Esophagus muscularis mucosa (tissue), 4 donors: ENCODE data around the gene ACTN3.

Source experiments
- EP300 ChIP-seq: sonication (generic); formaldehyde crosslinking; IDR thresholded peaks from one replicate; pipeline ENCODE4 v1.6.1; 2017; ENCODE audit warnings: antibody characterized with exemption
- POLR2A ChIP-seq: fragments of 450-650 bp; IDR thresholded peaks from one replicate; pipeline ENCODE4 v1.6.1; 2017; ENCODE audit warnings: antibody characterized with exemption, moderate library complexity, mild to moderate bottlenecking, low read depth
- TF ChIP-seq, protein P1 (sequence below), 3 experiments: fragments of 200-600 bp in 2 of 3; fragments of 450-650 bp in 1 of 3; sonication (generic) in 2 of 3; IDR thresholded peaks; one replicate each; pipeline ENCODE4 v1.5.1; 2017 to 2019; ENCODE audit warnings: antibody characterized with exemption in 3 of 3, mild to moderate bottlenecking in 2 of 3, moderate library complexity in 1 of 3

DNA sequence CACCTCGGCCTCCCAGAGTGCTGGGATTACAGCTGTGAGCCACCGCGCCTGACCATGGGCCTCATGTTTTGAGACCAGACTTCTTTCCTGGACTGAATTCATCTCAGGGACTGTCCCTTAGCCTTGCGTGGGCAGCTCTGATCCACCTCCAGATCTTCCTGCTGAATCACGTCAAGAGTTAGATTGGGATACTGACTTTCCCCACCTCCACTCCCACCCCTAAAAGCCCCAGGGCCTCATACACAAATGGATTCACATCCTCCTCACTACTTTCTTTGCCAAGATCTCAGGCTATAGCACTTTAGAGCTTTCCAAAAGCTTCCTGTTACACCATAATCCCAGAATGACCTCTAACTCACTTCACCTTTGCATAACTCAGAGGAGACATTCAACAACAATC is 34.1 kb downstream of the ACTN3 start:
- TF ChIP-seq, protein P1, sequence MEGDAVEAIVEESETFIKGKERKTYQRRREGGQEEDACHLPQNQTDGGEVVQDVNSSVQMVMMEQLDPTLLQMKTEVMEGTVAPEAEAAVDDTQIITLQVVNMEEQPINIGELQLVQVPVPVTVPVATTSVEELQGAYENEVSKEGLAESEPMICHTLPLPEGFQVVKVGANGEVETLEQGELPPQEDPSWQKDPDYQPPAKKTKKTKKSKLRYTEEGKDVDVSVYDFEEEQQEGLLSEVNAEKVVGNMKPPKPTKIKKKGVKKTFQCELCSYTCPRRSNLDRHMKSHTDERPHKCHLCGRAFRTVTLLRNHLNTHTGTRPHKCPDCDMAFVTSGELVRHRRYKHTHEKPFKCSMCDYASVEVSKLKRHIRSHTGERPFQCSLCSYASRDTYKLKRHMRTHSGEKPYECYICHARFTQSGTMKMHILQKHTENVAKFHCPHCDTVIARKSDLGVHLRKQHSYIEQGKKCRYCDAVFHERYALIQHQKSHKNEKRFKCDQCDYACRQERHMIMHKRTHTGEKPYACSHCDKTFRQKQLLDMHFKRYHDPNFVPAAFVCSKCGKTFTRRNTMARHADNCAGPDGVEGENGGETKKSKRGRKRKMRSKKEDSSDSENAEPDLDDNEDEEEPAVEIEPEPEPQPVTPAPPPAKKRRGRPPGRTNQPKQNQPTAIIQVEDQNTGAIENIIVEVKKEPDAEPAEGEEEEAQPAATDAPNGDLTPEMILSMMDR (IDR thresholded peaks at IDR 0.05): no peak
- TF ChIP-seq EP300: no peak
- no peak for TF ChIP-seq POLR2A
